GM21786 (cell line): Measurements from ENCODE around the gene CELA3A.
"Not testable (repeated sequence)": the region's sequence is repeated elsewhere in the genome, so short reads cannot be mapped to it uniquely, and the experiment has no call there.

Experiments
- ATAC-seq: cut with Tn5 transposase; IDR thresholded peaks from one replicate; pipeline ENCODE4 v1.9.1; 2021; ENCODE audit not compliant: unreplicated experiment

CELA3A gene

DNA sequence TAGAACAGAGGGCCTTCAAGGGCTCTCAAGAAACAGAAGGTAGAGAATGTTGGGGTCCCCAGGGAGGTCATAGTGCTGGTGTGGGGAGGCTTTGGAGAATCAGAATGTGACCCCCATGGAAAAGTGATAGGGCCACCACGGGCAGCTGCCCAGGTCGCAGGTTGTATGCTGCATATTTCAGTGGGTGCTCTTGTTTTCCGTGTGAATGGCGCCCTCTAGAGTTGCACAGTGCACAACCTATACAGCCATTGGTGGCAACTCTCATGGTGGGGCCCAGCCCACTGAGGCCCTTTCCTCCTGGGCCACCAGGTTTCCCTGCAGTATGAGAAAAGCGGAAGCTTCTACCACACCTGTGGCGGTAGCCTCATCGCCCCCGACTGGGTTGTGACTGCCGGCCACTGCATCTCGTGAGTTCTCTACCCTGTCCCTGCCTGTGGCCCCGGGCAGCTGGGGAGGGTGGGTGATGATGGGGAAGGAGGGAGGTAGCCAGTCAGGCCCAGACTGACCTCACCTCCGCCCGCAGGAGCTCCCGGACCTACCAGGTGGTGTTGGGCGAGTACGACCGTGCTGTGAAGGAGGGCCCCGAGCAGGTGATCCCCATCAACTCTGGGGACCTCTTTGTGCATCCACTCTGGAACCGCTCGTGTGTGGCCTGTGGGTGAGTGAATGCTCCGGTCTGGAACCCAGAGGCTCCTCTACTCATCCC lies 20.8 kb upstream of the CELA3A start:
- ATAC-seq, result not testable (repeated sequence)

DNA sequence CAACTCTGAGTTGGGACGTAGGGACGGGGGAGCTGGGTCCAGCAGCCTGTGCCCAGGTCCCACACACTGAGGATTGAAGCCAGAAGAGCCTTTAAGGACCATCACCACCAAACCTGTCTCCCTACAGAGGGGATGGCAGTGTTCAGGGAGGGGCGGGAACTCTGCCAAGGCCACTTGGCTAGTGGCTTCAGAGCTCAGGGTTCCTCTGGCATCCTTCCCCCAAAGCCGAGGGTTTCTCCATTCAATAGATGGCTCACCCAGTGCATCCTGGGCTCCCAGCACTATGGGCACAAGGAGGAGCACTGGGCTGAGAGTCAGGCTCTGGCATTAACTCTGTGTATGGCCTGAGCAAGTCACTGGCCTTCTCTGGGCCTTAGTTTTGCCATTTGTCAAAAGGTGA lies 20.2 kb upstream of the CELA3A start:
- ATAC-seq, result not testable (repeated sequence)

GRCh38 chr1:21982122-21982521 lies 19.3 kb upstream of the CELA3A start:
- not testable (repeated sequence) for ATAC-seq

- not testable (repeated sequence) for ATAC-seq
Measured at GRCh38 chr1:21983539-21983938, 17.9 kb upstream of the CELA3A start.

DNA sequence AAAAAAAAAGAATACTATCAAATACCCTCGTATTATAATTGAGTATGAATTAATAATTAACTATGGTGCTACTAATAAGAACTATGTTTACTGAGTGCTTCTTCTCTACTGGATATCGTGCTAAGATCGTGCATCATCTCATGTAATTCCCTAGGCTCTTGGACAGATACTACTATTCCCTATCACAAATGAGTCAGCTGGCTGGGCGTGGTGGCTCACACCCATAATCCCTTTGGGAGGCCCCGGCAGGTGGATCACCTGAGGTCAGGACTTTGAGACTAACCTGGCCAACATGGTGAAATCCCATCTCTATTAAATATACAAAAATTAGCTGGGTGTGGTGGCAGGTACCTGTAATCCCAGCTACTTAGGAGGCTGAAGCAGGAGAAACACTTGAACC lies 15.6 kb upstream of the CELA3A start:
- ATAC-seq, result not testable (repeated sequence)

GRCh38 chr1:21986386-21986785 lies 15.1 kb upstream of the CELA3A start:
- ATAC-seq, result not testable (repeated sequence)

DNA sequence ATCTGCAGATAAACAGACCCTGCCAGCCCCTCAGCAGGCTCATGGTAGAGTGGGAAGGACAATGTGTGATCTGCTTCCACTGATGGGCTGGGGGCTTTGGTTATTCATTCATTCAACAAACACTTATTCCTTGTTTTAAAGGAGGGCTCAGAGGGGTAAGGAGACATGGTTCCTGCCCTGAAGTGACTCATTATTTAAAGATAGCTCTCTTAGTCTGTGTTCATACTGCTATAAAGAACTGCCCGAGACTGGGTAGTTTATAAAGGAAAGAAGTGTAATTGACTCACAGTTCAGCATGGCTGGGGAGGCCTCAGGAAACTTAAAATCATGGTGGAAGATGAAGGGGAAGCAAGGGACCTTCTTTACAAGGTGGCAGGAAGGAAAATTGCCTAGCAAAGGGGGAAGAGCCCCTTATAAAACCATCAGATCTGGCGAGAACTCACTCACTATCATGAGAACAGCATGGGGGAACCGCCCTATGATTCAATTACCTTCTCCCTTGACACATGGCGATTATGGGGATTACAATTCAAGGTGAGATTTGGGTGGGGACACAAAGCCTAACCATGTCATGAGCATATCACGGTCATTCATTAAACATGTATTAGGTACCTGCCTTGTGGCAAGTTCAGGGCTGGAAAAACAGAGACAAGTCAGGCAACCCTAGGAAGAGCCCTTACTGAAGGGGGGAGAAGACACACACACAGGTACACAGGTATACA lies 11.6 kb upstream of the CELA3A start:
- not testable (repeated sequence) for ATAC-seq

DNA sequence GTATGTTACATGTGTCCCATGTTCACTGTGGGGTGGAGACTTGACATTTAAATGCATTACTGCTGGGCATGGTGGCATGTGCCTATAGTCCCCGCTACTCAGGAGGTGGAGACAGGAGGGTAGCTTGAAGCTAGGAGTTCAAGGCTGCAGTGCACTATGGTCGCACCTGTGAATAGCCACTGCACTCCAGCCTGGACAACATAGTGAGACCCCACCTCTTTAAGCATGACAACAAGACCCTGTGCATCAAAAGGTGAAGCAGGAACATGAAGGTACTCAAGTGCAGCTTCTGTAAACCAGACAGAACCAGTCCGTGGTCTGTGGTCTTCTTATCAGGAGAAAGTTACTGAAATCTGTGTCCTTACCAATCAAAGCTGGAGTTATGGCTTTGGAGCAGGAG lies 9.3 kb upstream of the CELA3A start:
- not testable (repeated sequence) for ATAC-seq

DNA sequence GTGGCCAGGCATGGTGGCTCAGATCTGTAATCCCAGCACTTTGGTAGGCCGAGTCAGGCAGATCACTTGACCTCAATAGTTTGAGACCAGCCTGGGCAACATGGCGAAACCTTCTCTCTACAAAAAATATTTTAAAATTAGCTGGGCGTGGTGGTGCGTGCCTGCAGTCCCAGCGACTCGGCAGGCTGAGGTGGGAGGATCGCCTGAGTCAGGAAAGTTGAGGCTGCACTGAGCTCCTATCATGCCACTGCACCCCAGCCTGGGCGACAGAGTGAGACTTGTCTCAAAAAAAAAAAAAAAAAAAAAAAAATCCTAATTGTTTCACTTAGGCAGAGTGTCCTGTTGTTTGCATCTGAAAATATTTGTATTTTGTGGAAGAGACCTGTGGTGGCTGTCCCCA lies 6.7 kb upstream of the CELA3A start:
- not testable (repeated sequence) for ATAC-seq

DNA sequence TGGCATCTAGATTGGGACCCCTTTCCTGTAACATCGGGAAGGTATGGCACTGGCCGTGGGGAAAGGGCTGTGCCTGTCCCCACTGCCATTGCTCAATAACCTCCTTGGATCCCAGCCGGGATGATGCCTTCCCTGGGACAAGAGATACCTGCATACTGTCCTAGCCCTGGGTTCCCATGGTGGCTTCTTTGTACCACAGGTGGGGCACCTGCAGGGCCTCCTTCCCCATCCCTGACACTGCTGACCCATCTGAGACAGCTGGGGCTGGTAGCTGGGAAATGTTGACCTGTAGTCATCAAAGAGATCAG lies 4.8 kb upstream of the CELA3A start:
- ATAC-seq, result not testable (repeated sequence)

DNA sequence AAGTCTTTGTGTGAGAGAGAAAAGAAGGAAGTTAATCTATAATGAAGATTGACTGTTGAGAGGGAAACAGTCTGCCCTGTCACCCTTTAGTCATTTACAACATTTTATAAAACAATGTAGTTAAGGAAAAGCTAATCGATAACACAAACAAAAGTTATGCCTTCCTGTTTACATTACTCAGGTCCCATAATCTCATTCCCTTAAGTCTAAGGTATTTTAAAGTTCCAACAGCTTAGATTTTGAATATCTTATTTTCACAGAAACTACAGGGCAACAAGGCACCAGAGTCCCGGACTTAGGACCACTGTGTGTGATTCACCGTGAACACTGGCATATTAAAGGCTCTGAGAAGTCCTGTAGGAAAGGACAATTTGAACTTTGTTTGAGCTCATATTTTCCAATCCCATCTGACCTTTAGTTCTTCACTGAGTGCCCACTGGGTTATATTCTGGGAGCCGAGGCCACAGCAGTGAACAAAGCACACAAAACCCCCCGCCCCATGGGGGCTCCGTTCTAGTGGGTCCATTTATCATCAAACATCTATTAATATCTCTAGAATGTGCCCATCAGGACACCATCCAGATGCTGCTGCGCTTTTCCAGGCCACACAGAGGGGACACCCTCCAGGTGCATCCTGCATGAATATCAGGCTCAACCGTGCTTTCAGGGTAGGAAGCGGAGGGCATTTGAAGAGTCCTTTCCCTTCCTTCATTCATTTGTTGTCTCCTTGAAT lies 3.4 kb upstream of the CELA3A start:
- not testable (repeated sequence) for ATAC-seq

DNA sequence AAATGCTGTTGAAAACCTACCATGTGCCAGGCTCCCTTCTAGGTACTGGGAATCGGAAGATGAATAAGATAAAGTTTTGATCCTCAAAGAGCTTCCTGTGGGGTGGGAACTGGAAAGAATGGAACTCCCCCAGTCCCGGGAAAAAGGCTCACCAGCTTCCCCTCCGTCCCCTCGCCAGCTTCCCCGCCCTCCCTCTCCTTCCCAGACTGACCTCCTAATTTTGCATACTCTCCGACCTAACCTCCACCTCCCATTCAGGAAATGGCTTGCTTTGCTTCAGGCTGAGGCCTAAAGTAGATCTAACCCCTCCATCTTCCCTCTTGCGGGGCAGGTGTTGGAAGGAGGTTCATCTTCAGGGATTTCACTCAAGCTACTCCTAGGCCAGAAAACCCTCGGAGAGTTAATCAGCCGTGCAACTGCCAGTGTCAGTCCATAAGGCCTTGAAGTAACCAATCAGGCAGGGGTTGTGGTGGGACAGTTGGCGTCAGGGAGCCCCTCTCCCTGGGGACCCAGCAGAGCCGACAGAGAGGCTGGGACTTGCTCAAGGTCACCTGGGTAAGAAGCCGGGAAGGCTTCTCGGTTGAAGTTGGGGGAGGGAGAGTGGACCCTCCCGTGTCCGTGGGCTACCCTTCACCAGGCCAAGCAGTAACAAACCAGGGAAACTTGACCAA lies 2.7 kb upstream of the CELA3A start:
- not testable (repeated sequence) for ATAC-seq

DNA sequence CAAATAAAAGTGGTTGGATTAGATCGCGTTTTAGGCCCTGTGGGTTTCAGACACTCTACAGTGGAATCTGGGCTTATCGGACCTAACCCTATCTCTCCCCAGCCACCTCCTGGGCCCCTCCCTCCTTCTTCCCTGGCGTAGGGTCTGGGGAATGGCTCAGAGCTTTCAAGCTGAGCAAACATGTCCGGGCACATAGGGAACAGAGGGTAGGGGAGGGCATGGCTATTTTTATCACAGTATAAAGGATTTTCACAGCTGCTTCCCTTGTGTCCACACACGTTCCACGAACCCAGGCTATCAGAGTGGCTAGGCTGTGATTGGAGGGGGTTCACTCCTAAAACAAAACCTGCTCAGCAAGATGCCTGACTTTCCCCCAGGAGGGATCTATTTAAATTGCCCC lies 1.8 kb upstream of the CELA3A start:
- ATAC-seq, result not testable (repeated sequence)

DNA sequence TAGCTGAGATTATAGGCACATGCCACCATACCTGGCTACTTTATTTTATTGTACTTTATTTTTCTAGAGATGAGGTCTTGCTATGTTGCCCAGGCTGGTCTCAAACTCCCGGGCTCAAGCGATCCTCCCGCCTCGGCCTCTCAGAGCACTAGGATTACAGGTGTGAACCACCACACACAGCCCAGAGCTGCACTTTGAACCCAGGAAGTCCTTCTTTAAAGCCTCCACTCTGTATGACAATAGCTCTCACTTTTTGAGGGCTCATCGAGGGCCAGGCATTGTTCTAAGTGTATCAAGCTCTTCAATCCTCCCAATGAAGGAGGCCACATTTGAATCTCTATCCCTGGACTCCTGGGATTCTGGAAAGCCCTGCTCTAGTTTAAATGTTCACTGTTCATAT lies 1.0 kb downstream of the CELA3A start:
- not testable (repeated sequence) for ATAC-seq

- ATAC-seq, result not testable (repeated sequence)
Measured at GRCh38 chr1:22002875-22003274, 1.4 kb downstream of the CELA3A start.

DNA sequence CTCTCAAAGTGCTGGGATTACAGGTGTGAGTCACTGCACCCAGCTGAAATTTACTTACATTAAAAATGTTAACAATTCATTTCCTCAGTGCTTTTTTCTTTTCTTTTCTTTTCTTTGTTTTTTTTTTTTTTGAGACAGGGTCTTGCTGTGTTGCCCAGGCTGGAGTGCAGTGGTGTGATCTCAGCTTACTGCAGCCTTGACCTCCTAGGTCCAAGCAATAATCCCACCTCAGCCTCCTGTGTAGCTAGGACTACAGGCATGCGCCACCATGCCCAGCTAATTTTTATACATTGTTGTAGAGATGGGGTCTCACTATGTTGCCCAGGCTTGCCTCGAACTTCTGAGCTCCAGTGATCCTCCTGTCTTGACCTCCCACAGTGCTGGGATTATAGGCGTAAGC lies 2.5 kb downstream of the CELA3A start:
- not testable (repeated sequence) for ATAC-seq

DNA sequence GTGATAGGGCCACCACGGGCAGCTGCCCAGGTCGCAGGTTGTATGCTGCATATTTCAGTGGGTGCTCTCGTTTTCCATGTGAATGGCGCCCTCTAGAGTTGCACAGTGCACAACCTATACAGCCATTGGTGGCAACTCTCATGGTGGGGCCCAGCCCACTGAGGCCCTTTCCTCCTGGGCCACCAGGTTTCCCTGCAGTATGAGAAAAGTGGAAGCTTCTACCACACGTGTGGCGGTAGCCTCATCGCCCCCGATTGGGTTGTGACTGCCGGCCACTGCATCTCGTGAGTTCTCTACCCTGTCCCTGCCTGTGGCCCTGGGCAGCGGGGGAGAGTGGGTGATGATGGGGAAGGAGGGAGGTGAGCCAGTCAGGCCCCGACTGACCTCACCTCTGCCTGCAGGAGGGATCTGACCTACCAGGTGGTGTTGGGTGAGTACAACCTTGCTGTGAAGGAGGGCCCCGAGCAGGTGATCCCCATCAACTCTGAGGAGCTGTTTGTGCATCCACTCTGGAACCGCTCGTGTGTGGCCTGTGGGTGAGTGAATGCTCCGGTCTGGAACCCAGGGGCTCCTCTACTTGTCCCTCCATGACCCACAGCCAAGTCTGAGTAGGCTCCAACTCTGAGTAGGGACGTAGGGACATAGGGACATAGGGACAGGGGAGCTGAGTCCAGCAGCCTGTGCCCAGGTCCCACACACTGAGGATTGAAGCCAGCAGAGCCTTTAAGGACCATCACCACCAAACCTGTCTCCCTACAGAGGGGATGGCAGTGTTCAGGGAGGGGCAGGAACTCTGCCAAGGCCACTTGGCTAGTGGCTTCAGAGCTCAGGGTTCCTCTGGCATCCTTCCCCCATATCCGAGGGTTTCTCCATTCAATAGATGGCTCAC lies 4.0 kb downstream of the CELA3A start:
- ATAC-seq, result not testable (repeated sequence)

- ATAC-seq, result not testable (repeated sequence)
Measured at GRCh38 chr1:22006736-22007135, 5.3 kb downstream of the CELA3A start.

GRCh38 chr1:22007262-22007661 lies 5.8 kb downstream of the CELA3A start:
- not testable (repeated sequence) for ATAC-seq

GRCh38 chr1:22009566-22009965 lies 8.1 kb downstream of the CELA3A start:
- not testable (repeated sequence) for ATAC-seq
